Esophagus squamous epithelium (tissue), 5 donors: Measurements from ENCODE around the gene TIMM23. TPM values are rescaled to one million over a fixed set of nuclear protein-coding genes. Genes with fewer than 3 reads are reported as not detected.

ENCODE experiments used
- DNase-seq: peaks from one replicate; lab custom pipeline; 2025; lab: John Stamatoyannopoulos, UW
- H3K27ac ChIP-seq, 4 donors: fragments of 200-600 bp; sonication (generic); one replicate each; pipeline ENCODE4 v1.5.1; 2016 to 2019; ENCODE audit warnings: mild to moderate bottlenecking in 1 of 4
- H3K27me3 ChIP-seq, 4 donors: fragments of 200-600 bp; sonication (generic); 1 replicate in 3 of 4; 2 replicates in 1 of 4; pipeline versions ENCODE4 v1.5.1 to v1.6.0; 2017 to 2021; ENCODE audit warnings: antibody characterized with exemption in 1 of 4
- H3K36me3 ChIP-seq, 3 donors: fragments of 200-600 bp; sonication (generic); one replicate each; pipeline ENCODE4 v1.5.1; 2016 to 2019
- H3K4me1 ChIP-seq, 3 donors: fragments of 200-600 bp; sonication (generic); one replicate each; pipeline ENCODE4 v1.5.1; 2017 to 2019
- H3K4me3 ChIP-seq, 4 donors: fragments of 200-600 bp; sonication (generic); 1 replicate in 3 of 4; 2 replicates in 1 of 4; pipeline ENCODE4 v1.5.1; 2016 to 2019; ENCODE audit warnings: mild to moderate bottlenecking in 2 of 4, moderate library complexity in 1 of 4
- H3K9me3 ChIP-seq, 3 donors: fragments of 200-600 bp; sonication (generic); one replicate each; pipeline ENCODE4 v1.5.1; 2016 to 2019
- POLR2A ChIP-seq, 4 donors: fragments of 450-650 bp; IDR thresholded peaks; one replicate each; pipeline ENCODE4 v1.6.1; 2017; ENCODE audit warnings: antibody characterized with exemption in 4 of 4, mild to moderate bottlenecking in 4 of 4, moderate library complexity in 3 of 4
- WGBS, 2 donors: methylation state at CpG; one replicate each; pipeline ENCODE4 v1.1.5; 2018; 5-methylcytosine and 5-hydroxymethylcytosine counted together
- intact Hi-C: fragments of 100-400 bp; cut with DNase I; formaldehyde crosslinking; loops from one replicate; pipeline ENCODE4 v1.15.0; 2022
- total RNA-seq, 4 donors: library from RNA; depleted of rRNA; stranded (reverse); fragments of >200 nt; gene quantifications; one replicate each; pipeline ENCODE4 v1.1.0, GENCODE V29; 2016
- TF ChIP-seq, protein P1 (sequence below), 6 experiments: fragments of 450-650 bp in 4 of 6; fragments of 200-600 bp in 2 of 6; sonication (generic) in 2 of 6; IDR thresholded peaks; one replicate each; pipeline ENCODE4 v1.5.1; 2016 to 2019; ENCODE audit warnings: antibody characterized with exemption in 6 of 6, mild to moderate bottlenecking in 4 of 6, moderate library complexity in 4 of 6
- donor health status: DM: yes; HTN: yes; CAD: no.

TIMM23 gene
- total RNA-seq, 4 donors from 2014 or later: 43.1 to 80.5 (median 54.6) TPM

DNA sequence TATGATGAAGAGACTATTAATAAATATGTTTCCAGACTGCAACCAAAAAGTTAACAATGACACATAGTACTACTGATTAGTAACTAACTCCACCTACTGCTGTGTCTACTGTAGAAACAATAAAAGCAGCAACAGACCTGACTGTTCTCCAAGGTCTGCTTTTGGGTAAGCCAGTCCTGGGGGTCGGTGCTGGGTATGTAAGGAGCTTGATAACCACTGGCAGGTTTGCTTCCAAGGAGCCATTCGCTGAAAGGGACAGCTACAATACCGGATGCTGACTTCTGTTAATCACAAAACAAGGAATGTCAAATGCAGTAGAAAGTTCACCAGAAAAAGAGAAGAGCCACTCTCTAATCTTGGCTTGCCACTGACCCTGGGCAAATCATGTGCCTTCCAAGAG is 40.5 kb downstream of the TIMM23 start:
- Histone ChIP-seq H3K9me3 (no peaks in the 10 kb centered on the region), H3K4me1 (peaks cover 0 to 18% (median 1%) of the 10 kb centered on the region in 3 donors), H3K36me3 (peaks cover 20 to 96% (median 32%) of the 10 kb centered on the region in 3 donors), H3K4me3 (no peak overlapping the region), H3K27me3 (no peaks in the 10 kb centered on the region), H3K27ac (no peak overlapping the region)
- 95 to 100% methylated on average over 3 of the region's 3 CpGs for WGBS, 2 donors
- TF ChIP-seq POLR2A (IDR thresholded peaks at IDR 0.05): no peak
- TF ChIP-seq, protein P1, sequence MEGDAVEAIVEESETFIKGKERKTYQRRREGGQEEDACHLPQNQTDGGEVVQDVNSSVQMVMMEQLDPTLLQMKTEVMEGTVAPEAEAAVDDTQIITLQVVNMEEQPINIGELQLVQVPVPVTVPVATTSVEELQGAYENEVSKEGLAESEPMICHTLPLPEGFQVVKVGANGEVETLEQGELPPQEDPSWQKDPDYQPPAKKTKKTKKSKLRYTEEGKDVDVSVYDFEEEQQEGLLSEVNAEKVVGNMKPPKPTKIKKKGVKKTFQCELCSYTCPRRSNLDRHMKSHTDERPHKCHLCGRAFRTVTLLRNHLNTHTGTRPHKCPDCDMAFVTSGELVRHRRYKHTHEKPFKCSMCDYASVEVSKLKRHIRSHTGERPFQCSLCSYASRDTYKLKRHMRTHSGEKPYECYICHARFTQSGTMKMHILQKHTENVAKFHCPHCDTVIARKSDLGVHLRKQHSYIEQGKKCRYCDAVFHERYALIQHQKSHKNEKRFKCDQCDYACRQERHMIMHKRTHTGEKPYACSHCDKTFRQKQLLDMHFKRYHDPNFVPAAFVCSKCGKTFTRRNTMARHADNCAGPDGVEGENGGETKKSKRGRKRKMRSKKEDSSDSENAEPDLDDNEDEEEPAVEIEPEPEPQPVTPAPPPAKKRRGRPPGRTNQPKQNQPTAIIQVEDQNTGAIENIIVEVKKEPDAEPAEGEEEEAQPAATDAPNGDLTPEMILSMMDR (IDR thresholded peaks at IDR 0.05): no peak
- intact Hi-C loops: no loop called here
- no peak for DNase-seq

DNA sequence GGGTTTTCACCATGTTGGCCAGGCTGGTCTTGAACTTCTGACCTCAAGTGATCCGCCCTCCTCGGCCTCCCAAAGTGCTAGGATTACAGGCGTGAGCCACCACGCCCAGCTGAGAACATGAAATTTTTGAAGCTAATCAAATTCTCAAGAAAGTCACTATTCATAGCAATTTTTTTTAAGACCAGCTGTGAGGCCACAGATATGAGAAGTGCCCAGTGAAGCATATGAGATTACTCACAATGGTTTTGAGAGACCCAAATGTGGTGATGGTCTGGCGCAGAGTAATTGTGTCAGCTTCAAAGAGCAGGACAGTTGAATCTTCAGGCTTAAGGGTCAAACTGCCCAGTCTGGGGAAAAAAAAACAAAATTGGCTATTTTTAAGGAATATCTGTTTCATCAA is 41.9 kb downstream of the TIMM23 start:
- Histone ChIP-seq H3K4me3 (no peak overlapping the region), H3K4me1 (peaks cover 2 to 33% (median 15%) of the 10 kb centered on the region in 3 donors), H3K27me3 (no peaks in the 10 kb centered on the region), H3K36me3 (peaks cover 20 to 82% (median 28%) of the 10 kb centered on the region in 3 donors), H3K9me3 (no peaks in the 10 kb centered on the region), H3K27ac (no peak overlapping the region)
- TF ChIP-seq, protein P1 (IDR thresholded peaks at IDR 0.05): no peak
- TF ChIP-seq POLR2A (IDR thresholded peaks at IDR 0.05): no peak
- DNase-seq: no peak
- intact Hi-C loops: no loop called here
- WGBS, 2 donors: 82 to 92% methylated on average over 4 to 5 of the region's 5 CpGs

DNA sequence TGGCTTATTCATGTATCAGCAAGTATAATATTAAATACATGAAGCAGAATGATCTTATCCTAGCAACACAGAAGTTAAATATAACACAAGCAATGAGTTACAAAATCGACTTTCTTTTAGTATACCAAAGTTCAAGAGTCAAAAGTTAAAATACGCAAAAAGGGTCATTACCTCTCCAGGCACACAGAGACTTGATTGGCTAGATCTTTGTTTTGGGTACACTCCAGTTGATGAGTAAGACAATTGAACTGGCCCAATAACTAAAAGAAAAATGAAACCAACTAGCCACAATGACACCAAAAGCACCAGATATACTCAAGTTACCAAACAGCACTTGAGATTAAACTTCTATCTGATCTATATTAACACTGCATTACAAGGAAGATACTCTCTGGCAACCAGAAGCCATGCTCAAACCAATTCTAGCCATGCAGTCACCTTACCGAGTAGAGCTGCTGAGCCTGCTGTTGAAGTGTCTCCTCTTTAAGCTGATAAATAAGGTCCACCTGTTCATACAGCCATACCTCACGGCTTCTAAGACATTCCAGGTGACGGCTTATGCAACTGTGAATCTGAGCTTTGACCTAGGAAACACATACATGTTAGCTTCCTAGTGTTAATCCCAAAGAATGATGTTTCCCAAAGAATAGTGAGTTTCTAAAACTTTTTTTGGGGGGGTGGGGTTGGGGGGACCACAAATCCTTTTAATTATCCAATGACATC is 42.6 kb downstream of the TIMM23 start:
- DNase-seq: no peak
- Histone ChIP-seq H3K4me3 (no peak overlapping the region), H3K36me3 (peaks cover 20 to 75% (median 22%) of the 10 kb centered on the region in 3 donors), H3K27ac (no peak overlapping the region), H3K4me1 (peaks cover 9 to 39% (median 21%) of the 10 kb centered on the region in 3 donors), H3K27me3 (no peaks in the 10 kb centered on the region), H3K9me3 (no peaks in the 10 kb centered on the region)
- TF ChIP-seq POLR2A (IDR thresholded peaks at IDR 0.05): no peak
- TF ChIP-seq, protein P1 (IDR thresholded peaks at IDR 0.05): no peak
- 82 to 84% methylated on average over 4 to 5 of the region's 5 CpGs for WGBS, 2 donors
- intact Hi-C loops: no loop called here

DNA sequence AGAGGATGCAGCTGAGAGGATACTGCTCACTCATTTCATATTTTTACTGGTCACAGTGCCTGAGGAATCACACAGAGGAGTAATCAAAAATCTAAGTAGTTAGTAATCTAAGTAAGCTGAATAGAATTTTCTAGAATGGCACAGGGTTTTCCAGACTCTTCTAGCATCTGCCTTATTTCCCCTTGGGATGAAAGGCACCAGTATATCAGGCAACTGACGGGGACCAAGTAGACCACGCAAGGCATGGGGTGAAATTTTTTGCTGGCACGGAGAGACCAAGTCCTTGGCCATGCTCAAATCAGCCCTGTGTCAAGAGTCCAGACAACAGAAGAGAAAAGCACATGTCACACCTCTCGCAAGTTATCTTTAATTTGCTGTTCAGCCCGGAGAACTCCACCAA is 43.9 kb downstream of the TIMM23 start:
- no peaks in the 10 kb centered on the region for H3K27me3 ChIP-seq
- peaks cover 10 to 62% (median 17%) of the 10 kb centered on the region in 3 donors for H3K36me3 ChIP-seq
- intact Hi-C loops: no loop called here

DNA sequence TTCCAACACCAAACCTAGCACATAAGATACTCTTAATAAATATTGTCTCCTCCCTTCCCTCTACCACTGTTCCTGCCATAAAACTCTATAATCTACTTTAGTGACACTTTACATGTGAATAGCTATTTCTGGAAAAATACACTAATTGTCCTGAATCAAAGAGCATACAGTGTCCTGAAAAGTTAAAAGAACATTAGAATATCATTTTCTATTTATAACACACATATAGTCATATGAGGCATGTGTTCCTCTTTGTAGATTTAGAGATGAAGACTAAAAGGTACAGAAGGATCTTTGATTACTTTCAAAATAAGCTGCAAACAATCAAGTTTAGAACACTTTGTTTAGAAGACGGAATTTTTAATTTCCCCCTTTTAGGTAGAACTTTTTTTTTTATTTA is 44.5 kb downstream of the TIMM23 start:
- no peaks in the 10 kb centered on the region for H3K9me3 ChIP-seq
- whole genome bisulfite sequencing, 2 donors: 95 to 96% methylated on average over 1 of the region's 1 CpG
- TF ChIP-seq, protein P1 (IDR thresholded peaks at IDR 0.05): no peak
- intact Hi-C loops: no loop called here
- no peak overlapping the region for H3K4me3 ChIP-seq
- no peaks in the 10 kb centered on the region for H3K27me3 ChIP-seq
- peaks cover 10 to 56% (median 17%) of the 10 kb centered on the region in 3 donors for H3K36me3 ChIP-seq
- H3K27ac ChIP-seq: no peak overlapping the region
- DNase-seq: no peak
- peaks cover 15 to 59% (median 34%) of the 10 kb centered on the region in 3 donors for H3K4me1 ChIP-seq

More for the DNA sequence above, 43.9 kb downstream of the TIMM23 start:
- no peak overlapping the region for H3K27ac ChIP-seq
- peaks cover 15 to 53% (median 33%) of the 10 kb centered on the region in 3 donors for H3K4me1 ChIP-seq
- no peak for TF ChIP-seq POLR2A (IDR thresholded peaks at IDR 0.05)
- TF ChIP-seq, protein P1 (IDR thresholded peaks at IDR 0.05): no peak
- WGBS, 2 donors: 77 to 88% methylated on average over 4 to 5 of the region's 5 CpGs
- H3K9me3 ChIP-seq: no peaks in the 10 kb centered on the region
- DNase-seq: no peak
- H3K4me3 ChIP-seq: no peak overlapping the region
